PC-3 (cell line): ENCODE measurements around the gene ZNF106. TPM values are rescaled to one million over a fixed set of nuclear protein-coding genes. Genes with fewer than 3 reads are reported as not detected.

Experiments used
- ATAC-seq: fragments of 200-7000 bp; cut with Tn5 transposase; 2 replicates; pipeline ENCODE4 v1.9.1; 2020; ENCODE audit warnings: mild to moderate bottlenecking, moderate library complexity
- BruUV-seq: library from RNA; stranded (reverse); fragments of 400-500 nt; replicated peaks from 2 replicates; lab custom pipeline; 2021; lab: Mats Ljungman, UMichigan
- CTCF ChIA-PET: fragments of 300-600 bp; sonication (Branson Sonifier 250); formaldehyde crosslinking; loops from one replicate; lab custom pipeline; 2022; ENCODE audit warnings: antibody characterized with exemption; lab: Charles Lee
- POLR2A ChIA-PET: fragments of 300-600 bp; sonication (Branson Sonifier 250); formaldehyde crosslinking; loops from one replicate; lab custom pipeline; 2022; ENCODE audit warnings: antibody characterized with exemption; ENCODE audit not compliant: unreplicated experiment; lab: Charles Lee
- DNase-seq: peaks from one replicate; pipeline ENCODE4 v3.0.0-alpha.2; 2015
- H2AFZ ChIP-seq: fragments of 300-600 bp; sonication (generic); 2 replicates; pipeline ENCODE4 v1.6.0; 2016; ENCODE audit warnings: antibody characterized with exemption, low read length
- H3F3A ChIP-seq: fragments of 300-600 bp; sonication (generic); one replicate; pipeline ENCODE4 v1.6.0; 2017; ENCODE audit warnings: antibody characterized with exemption, low read length, control low read depth, mild to moderate bottlenecking; ENCODE audit not compliant: unreplicated experiment
- H3K27ac ChIP-seq: fragments of 300-600 bp; sonication (generic); 2 replicates; pipeline ENCODE4 v1.5.1; 2016; ENCODE audit warnings: mild to moderate bottlenecking, low read length
- H3K27me3 ChIP-seq: fragments of 300-600 bp; sonication (generic); 2 replicates; pipeline ENCODE4 v1.6.1; 2016; ENCODE audit warnings: low read length, mixed read lengths
- H3K36me3 ChIP-seq: fragments of 300-600 bp; sonication (generic); 2 replicates; pipeline ENCODE4 v1.6.1; 2016; ENCODE audit warnings: low read depth, mixed run types, low read length, mixed read lengths
- H3K4me1 ChIP-seq: fragments of 300-600 bp; sonication (generic); 2 replicates; pipeline ENCODE4 v1.5.1; 2016; ENCODE audit warnings: low read length; ENCODE audit not compliant: insufficient read depth
- H3K4me2 ChIP-seq: fragments of 300-600 bp; sonication (generic); 2 replicates; pipeline ENCODE4 v1.6.0; 2016; ENCODE audit warnings: low read length
- H3K4me3 ChIP-seq: fragments of 300-600 bp; sonication (generic); 2 replicates; pipeline ENCODE4 v1.5.1; 2016; ENCODE audit warnings: mild to moderate bottlenecking, low read length, mixed read lengths
- H3K79me2 ChIP-seq: fragments of 300-600 bp; sonication (generic); 2 replicates; pipeline ENCODE4 v1.6.1; 2017; ENCODE audit warnings: low read length, mixed read lengths
- H3K9ac ChIP-seq: fragments of 300-600 bp; sonication (generic); 2 replicates; pipeline ENCODE4 v1.6.0; 2016; ENCODE audit warnings: mild to moderate bottlenecking, low read length
- H3K9me2 ChIP-seq: fragments of 300-600 bp; sonication (generic); replicated peaks from 2 replicates; pipeline ENCODE4 v1.6.1; 2016; ENCODE audit warnings: mixed run types, low read length, mixed read lengths
- H3K9me3 ChIP-seq: fragments of 300-600 bp; sonication (generic); 2 replicates; pipeline ENCODE4 v1.6.1; 2016; ENCODE audit warnings: low read length, mixed read lengths
- H4K20me1 ChIP-seq: fragments of 300-600 bp; sonication (generic); 2 replicates; pipeline ENCODE4 v1.6.1; 2016; ENCODE audit warnings: low read length, mixed read lengths
- EZH2 ChIP-seq: fragments of 300-600 bp; sonication (generic); IDR thresholded peaks from one replicate; pipeline ENCODE4 v1.6.1; 2017; ENCODE audit warnings: antibody characterized with exemption, mild to moderate bottlenecking, low read length; ENCODE audit not compliant: unreplicated experiment
- EZH2phosphoT487 ChIP-seq: fragments of 300-600 bp; sonication (generic); IDR thresholded peaks from 2 replicates; pipeline ENCODE4 v1.6.1; 2018; ENCODE audit warnings: mild to moderate bottlenecking, antibody characterized with exemption, low read length, borderline replicate concordance
- intact Hi-C: fragments of 100-400 bp; cut with micrococcal nuclease; formaldehyde crosslinking; loops from 2 replicates; pipeline ENCODE4 v1.9.0; 2023
- total RNA-seq: library from RNA; depleted of rRNA; stranded (reverse); fragments of >200 nt; gene quantifications from 2 replicates; pipeline ENCODE4 v1.2.3, GENCODE V29; 2014
- TF ChIP-seq, protein P1 (sequence below): fragments of 300-600 bp; sonication (generic); conservative IDR thresholded peaks from 2 replicates; pipeline ENCODE4 v1.5.1; 2017; ENCODE audit warnings: antibody characterized with exemption, low read depth, mild to moderate bottlenecking, low read length

ZNF106 gene
- total RNA-seq, 1 experiment from 2014 or later: 25.6 TPM

DNA sequence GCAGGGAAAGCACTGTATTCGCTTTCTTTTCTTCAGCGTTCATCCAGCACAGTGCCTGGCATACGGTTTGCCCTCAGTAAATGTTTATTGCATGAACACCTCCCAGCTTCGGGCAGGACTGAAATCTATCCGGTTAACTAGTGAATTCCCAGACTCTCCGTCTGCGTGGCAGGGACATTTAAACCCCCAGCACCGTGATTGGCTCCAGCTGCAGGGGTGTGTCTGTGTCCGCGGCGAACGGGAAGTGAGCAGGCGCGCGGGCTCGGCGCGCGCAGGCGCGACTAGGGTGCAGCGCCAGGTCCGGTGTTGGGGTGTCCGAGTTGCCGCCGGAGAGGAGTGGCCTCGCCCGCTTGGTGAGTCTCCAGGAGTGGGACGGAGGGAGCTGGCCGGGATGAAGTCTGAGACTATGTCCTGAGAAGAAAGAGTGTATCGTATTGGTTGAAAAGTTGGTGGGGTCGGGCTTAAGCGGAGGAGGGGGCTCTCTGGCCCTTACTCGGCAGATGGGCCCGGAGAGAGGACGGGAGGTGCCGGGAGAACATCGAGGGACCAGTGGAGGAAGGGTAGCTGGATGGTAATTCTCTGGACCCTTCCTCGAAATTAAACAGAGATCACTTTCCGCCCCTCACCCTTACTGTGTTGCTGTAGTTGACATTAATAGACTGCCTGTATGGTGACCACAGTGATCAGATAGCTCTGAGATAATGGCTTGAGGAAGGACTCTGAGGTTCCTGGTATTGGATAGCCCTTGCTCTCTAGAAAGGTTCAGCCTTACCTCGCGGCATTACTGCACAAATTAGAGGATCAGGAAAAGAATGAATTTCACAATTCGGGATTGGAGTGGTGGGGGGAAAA is 4.6 kb upstream of the ZNF106 start, which contains the start of gene SNAP23:
TSS of gene SNAP23 (plus strand) at position 274 of the 852 bp plus-strand sequence. CDS start 16,213 bp downstream, outside the sequence.
- H3F3A ChIP-seq: peaks cover 7% of the 10 kb centered on the region
- H3K27me3 ChIP-seq: no peaks in the 10 kb centered on the region
- no peak for TF ChIP-seq EZH2phosphoT487
- TF ChIP-seq, protein P1, sequence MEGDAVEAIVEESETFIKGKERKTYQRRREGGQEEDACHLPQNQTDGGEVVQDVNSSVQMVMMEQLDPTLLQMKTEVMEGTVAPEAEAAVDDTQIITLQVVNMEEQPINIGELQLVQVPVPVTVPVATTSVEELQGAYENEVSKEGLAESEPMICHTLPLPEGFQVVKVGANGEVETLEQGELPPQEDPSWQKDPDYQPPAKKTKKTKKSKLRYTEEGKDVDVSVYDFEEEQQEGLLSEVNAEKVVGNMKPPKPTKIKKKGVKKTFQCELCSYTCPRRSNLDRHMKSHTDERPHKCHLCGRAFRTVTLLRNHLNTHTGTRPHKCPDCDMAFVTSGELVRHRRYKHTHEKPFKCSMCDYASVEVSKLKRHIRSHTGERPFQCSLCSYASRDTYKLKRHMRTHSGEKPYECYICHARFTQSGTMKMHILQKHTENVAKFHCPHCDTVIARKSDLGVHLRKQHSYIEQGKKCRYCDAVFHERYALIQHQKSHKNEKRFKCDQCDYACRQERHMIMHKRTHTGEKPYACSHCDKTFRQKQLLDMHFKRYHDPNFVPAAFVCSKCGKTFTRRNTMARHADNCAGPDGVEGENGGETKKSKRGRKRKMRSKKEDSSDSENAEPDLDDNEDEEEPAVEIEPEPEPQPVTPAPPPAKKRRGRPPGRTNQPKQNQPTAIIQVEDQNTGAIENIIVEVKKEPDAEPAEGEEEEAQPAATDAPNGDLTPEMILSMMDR: no peak
- no peak for TF ChIP-seq EZH2
- ATAC-seq (peak; percentile 89), DNase-seq (peak; percentile 92)
- BruUV-seq: TSS peak; percentile 74
- H3K9me2 ChIP-seq: no peaks in the 10 kb centered on the region
- H3K36me3 ChIP-seq: no peaks in the 10 kb centered on the region
- no peaks in the 10 kb centered on the region for H3K9me3 ChIP-seq
- H2AFZ ChIP-seq: peak within 1 kb of the TSS; percentile 91
- CTCF ChIA-PET: no interaction called here
- H3K4me1 ChIP-seq: peaks cover 36% of the 10 kb centered on the region
- no peaks in the 10 kb centered on the region for H4K20me1 ChIP-seq
- peaks cover 28% of the 10 kb centered on the region for H3K79me2 ChIP-seq
- intact Hi-C loops: loop anchor here (5.0 kb wide), 1 partner anchor 52 kb away; the partner anchor contains the start of genes HAUS2 and LRRC57
- peak within 1 kb of the TSS; percentile 61 for H3K27ac ChIP-seq
- peak within 1 kb of the TSS; percentile 92 for H3K4me2 ChIP-seq
- H3K9ac ChIP-seq: peak within 1 kb of the TSS; percentile 68
- H3K4me3 ChIP-seq: peak within 1 kb of the TSS; percentile 77
- POLR2A ChIA-PET: interaction anchor here (0.5 to 0.7 kb wide), 4 partner anchors 9 to 1268 kb away, joined by 3 to 6 read pairs (median 4); partner anchors contain the start of genes HAUS2 and LRRC57

DNA sequence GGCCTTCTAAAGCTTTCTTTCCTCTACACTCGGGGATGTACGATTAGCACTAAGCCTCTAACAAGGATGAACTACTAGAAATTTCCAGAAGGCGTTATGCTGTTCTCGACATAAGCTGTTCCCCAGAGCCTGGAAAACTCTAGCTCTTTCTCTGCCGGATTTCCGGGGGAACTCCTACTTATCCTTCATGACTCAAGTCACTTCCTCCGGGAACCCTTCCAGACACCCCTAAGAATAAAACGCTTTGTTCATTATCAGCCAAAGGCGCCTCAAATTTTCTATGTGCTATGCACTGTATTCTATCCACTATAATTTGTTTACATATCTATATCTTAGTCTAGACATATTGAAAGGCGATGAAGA is 4.0 kb upstream of the ZNF106 start:
- peak overlapping the region; percentile 91 for H2AFZ ChIP-seq
- TF ChIP-seq, protein P1: no peak
- TF ChIP-seq EZH2phosphoT487 (no peak), EZH2 (no peak)
- ChIA-PET CTCF (no interaction called here), POLR2A (interaction anchor here (0.5 to 0.7 kb wide), 4 partner anchors 19 to 1269 kb away, joined by 3 to 6 read pairs (median 4); partner anchors contain the start of genes HAUS2 and LRRC57)
- H3K9ac ChIP-seq: peak overlapping the region; percentile 68
- H3K9me2 ChIP-seq: no peaks in the 10 kb centered on the region
- intact Hi-C loops: loop anchor here (5.0 kb wide), 1 partner anchor 52 kb away; the partner anchor contains the start of genes HAUS2 and LRRC57
- no peaks in the 10 kb centered on the region for H3K27me3 ChIP-seq
- peak overlapping the region; percentile 77 for H3K4me3 ChIP-seq
- peaks cover 6% of the 10 kb centered on the region for H3F3A ChIP-seq
- H3K9me3 ChIP-seq: no peaks in the 10 kb centered on the region
- H3K36me3 ChIP-seq: no peaks in the 10 kb centered on the region
- H3K4me2 ChIP-seq: peak overlapping the region; percentile 92
- H4K20me1 ChIP-seq: no peaks in the 10 kb centered on the region
- peaks cover 29% of the 10 kb centered on the region for H3K79me2 ChIP-seq
- peaks cover 35% of the 10 kb centered on the region for H3K4me1 ChIP-seq
- TSS peak; percentile 66 for BruUV-seq
- peak; percentile 16 for ATAC-seq
- peak; percentile 49 for DNase-seq
- H3K27ac ChIP-seq: peak overlapping the region; percentile 61
